Coronary artery (tissue), 2 donors: ENCODE results near the gene RGL4.
"Not testable (repeated sequence)": the region's sequence is repeated elsewhere in the genome, so short reads cannot be mapped to it uniquely, and the experiment has no call there.

Source experiments
- DNase-seq: peaks from one replicate; pipeline ENCODE4 v3.0.0-alpha.2; 2017; ENCODE audit warnings: low spot score
- H3K27ac ChIP-seq, 2 donors: fragments of 200-600 bp; sonication (generic); one replicate each; pipeline ENCODE4 v1.5.1; 2016 to 2019
- H3K4me3 ChIP-seq: fragments of 200-600 bp; sonication (generic); 2 replicates; pipeline ENCODE4 v1.5.1; 2016; ENCODE audit warnings: mild to moderate bottlenecking, moderate library complexity
- TF ChIP-seq, protein P1 (sequence below): fragments of 200-600 bp; sonication (generic); IDR thresholded peaks from one replicate; pipeline ENCODE4 v1.5.1; 2019; ENCODE audit warnings: antibody characterized with exemption

The RGL4 gene

DNA sequence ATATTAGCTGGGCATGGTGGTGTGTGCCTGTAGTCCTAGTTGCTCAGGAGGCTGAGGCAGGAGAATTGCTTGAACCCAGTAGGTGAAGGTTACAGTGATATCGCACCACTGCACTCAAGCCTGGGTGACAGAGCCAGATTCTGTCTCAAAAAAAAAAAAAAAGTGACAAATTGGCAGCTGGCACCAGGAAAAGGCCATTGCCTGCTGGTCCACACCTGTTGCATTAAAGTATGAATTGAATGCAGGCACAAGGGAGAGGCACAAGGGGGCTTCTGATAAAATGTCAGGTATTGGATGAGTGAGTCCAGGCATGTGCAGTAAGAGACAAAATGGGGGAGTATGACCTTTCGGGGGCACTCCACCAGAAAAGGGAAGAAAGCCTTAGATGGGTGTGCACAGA lies 31.9 kb downstream of the RGL4 start:
- no peak for DNase-seq
- no peak overlapping the region for H3K27ac ChIP-seq
- TF ChIP-seq, protein P1, sequence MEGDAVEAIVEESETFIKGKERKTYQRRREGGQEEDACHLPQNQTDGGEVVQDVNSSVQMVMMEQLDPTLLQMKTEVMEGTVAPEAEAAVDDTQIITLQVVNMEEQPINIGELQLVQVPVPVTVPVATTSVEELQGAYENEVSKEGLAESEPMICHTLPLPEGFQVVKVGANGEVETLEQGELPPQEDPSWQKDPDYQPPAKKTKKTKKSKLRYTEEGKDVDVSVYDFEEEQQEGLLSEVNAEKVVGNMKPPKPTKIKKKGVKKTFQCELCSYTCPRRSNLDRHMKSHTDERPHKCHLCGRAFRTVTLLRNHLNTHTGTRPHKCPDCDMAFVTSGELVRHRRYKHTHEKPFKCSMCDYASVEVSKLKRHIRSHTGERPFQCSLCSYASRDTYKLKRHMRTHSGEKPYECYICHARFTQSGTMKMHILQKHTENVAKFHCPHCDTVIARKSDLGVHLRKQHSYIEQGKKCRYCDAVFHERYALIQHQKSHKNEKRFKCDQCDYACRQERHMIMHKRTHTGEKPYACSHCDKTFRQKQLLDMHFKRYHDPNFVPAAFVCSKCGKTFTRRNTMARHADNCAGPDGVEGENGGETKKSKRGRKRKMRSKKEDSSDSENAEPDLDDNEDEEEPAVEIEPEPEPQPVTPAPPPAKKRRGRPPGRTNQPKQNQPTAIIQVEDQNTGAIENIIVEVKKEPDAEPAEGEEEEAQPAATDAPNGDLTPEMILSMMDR = no peak
- H3K4me3 ChIP-seq = no peak overlapping the region

DNA sequence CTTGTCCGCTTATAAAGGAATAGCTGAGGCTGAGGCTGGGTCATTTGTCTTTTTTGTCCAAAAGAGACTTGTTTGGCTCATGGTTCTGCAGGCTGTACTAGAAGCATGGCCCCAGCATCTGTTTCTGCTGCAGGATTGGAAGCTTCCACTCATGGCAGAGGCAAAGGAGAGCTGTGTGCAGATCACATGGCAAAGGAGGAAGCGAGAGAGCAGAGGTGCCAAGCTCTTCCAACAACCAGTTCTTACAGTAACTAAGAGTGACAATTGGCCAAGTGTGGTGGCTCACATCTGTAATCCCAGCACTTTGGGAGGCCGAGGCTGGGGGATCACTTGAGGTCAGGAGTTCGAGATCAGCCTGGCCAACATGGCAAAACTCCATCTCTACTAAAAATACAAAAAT lies 37.3 kb downstream of the RGL4 start:
- not testable (repeated sequence) for DNase-seq, H3K4me3 ChIP-seq, H3K27ac ChIP-seq

- no peak overlapping the region for H3K4me3 ChIP-seq
- TF ChIP-seq, protein P1 = no peak
- no peak for DNase-seq
- H3K27ac ChIP-seq = no peak overlapping the region
Observed at GRCh38 chr22:23737696-23738095, 46.9 kb downstream of the RGL4 start.

DNA sequence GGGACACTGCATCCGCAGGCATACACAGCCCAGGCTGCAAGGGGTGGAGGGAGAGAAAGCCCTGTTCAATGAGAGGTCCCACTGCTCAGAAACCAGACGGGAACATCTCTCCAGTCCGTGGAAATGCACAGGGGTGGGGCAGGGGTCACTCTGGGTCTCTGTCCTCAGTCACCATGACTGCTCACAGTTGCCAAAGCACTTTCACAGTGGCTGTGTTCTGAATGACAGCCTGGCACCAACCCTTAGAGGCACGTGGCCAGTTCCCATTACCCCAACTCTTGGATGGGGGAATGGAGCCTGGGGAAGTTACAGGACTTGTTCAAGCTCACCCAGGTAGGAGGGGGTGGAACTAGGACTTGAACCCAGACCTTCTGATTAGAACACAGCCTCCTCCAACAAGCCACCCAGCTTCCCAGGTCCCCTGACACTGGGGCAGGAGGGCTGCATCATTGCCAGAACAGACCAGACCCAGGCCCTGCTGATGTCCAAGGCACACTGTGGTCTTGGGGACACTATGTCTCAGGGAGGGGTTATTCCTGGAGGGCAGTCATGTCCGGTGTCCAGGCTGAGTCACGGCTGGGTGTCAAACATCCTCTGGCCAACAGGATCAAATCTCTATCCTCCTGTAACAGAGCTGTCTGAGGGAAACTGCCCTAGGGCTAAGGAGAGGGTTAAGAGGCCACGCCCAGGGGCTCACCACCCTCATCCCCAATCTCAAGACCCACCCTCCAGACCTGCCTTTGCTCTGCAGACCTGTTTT lies 51.9 kb downstream of the RGL4 start:
- no peak for DNase-seq
- Histone ChIP-seq H3K27ac (peak overlapping the region; percentile 50 to 71), H3K4me3 (no peak overlapping the region)
- TF ChIP-seq, protein P1 = no peak

DNA sequence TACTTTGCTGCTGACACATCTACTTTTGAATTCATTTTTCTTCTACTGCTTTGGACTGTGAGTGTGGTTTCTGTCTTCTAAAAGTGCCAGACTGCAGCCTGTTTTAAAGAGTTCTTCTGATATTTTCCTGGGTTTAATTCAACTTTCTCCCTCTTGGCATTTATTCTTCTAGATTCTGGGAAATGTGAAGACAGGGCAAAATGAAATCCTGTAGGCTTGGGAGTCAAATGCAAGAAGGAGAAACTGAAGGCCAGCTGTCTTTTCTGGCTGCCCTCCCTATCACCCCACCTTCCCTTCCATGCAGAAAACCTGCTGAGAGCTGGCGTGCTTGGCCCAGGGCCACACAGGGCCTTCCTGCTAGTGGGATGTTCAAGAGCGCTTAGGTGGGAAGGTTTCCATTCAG lies 52.5 kb downstream of the RGL4 start:
- Histone ChIP-seq H3K4me3 (no peak overlapping the region), H3K27ac (peak overlapping the region; percentile 50 to 71)
- TF ChIP-seq, protein P1 = no peak
- no peak for DNase-seq

GRCh38 chr22:23744001-23744400 lies 53.2 kb downstream of the RGL4 start:
- Histone ChIP-seq H3K4me3 (no peak overlapping the region), H3K27ac (peak overlapping the region in 1 of 2 donors; percentile 46)
- DNase-seq = no peak
- TF ChIP-seq, protein P1 = no peak

DNA sequence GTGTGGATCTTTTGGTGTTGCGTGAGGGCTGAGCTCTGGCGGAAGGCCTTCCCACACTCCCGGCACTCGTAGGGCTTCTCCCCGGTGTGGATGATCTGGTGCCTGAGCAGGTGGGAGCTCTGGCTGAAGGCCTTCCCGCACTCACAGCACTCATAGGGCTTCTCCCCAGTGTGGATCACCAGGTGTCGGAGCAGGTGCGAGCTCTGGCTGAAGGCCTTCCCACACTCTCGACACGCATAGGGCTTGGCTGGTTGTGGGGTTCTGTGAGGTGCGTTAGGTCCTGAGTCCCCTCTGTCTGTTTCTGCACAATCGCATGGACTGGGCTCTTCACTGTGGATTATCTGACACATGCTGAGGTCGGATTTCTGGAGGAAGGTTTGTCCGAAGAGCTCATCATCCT lies 53.7 kb downstream of the RGL4 start:
- DNase-seq = no peak
- no peak overlapping the region for H3K27ac ChIP-seq
- TF ChIP-seq, protein P1 = no peak
- no peak overlapping the region for H3K4me3 ChIP-seq
